ENCODE results near the gene FHIT. TPM values are rescaled to one million over a fixed set of nuclear protein-coding genes. Genes with fewer than 3 reads are reported as not detected.

The FHIT gene
- polyA plus RNA-seq, 1 of the 3 experiments (the other 2 are of a cell fraction): 0.41 TPM

DNA sequence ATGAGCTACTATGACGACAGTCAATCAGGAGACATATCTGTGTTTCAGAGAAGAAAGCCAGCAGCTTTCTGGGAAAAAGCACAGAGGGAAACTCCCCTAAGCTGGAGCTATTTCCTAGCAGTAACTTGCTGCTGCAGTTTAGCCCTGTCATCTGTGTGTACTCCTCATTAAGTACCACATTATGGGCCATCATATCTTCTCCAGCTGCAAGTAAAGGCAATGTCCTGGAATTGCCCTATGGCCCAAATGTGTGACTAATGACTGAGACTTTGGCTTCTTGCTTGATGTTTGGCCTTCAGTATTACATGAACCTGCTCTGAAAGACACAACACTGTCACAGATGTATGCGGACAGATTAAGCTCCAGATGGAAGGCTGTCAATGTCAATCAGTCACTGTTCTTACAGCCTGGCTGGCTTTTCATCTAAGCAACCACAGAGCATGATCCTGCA is 190.8 kb downstream of the FHIT start (continued):
- TF ChIP-seq TAF1 (IDR thresholded peaks at IDR 0.05; ENCODE audit: borderline replicate concordance, low read depth, low read length) (no peak), NRF1 (IDR thresholded peaks at IDR 0.05; ENCODE audit: low read depth, low read length) (no peak), FOXJ3 (CRISPR knock-in tag; IDR thresholded peaks at IDR 0.05) (no peak), EZH2phosphoT487 (IDR thresholded peaks at IDR 0.05; ENCODE audit: borderline replicate concordance, low read depth) (no peak), MEF2A (IDR thresholded peaks at IDR 0.05; ENCODE audit: borderline replicate concordance, low read depth) (no peak), RFX5 (IDR thresholded peaks at IDR 0.05; ENCODE audit: low read length) (no peak)

DNA sequence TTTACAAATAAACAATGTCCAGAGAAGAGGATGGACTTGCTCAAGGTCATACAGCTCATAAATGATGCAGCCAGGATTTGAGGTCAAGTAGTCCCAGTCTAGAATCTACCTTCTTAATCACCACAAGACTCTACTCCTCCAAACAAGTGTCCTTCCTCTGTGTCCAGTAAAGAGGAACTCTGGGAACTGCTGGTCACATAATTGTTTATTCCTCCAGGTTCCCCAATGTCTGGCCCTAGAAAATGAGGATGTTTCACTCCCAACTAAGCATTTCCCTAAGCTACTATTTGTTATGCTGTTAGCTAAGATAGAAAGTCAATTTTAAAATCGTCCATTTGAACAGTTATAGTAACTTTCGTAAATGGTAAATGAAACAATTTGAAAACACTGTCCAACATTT is 192.4 kb downstream of the FHIT start:
- H3F3A ChIP-seq (replicated peaks; ENCODE audit: insufficient read depth): no peaks in the 10 kb centered on the region
- no peaks in the 10 kb centered on the region for H3K79me2 ChIP-seq (ENCODE audit: insufficient read depth)
- ChIA-PET POLR2A (no interaction called here), CTCF (no interaction called here)
- H3K4me3 ChIP-seq (ENCODE audit: low read depth in 2 of 2, low read length in 1 of 2): no peak overlapping the region
- no peak overlapping the region for H2AFZ ChIP-seq (ENCODE audit: low read depth)
- H3K27me3 ChIP-seq (ENCODE audit: insufficient read depth): no peaks in the 10 kb centered on the region
- 75% methylated on average over 2 of the region's 2 CpGs for WGBS (ENCODE audit: low lambda C conversion rate)
- DNase-seq: no peak
- H3K4me1 ChIP-seq (ENCODE audit: control insufficient read depth in 1 of 2, insufficient read depth in 2 of 2, low read depth in 1 of 2, low read length in 1 of 2): peaks cover 0 to 3% of the 10 kb centered on the region in 2 experiments; a peak in 2 of 4 replicates
- H3K36me3 ChIP-seq (replicated peaks in 1 of 2; ENCODE audit: control insufficient read depth in 1 of 2, insufficient read depth in 2 of 2, low read length in 1 of 2): no peaks in the 10 kb centered on the region
- TF ChIP-seq MXI1 (IDR thresholded peaks at IDR 0.05; ENCODE audit: low read depth, low read length) (no peak), FOXJ3 (CRISPR knock-in tag; IDR thresholded peaks at IDR 0.05) (no peak), EP300 (IDR thresholded peaks at IDR 0.05; ENCODE audit: borderline replicate concordance in 1 of 2, low read depth in 1 of 2, low read length in 1 of 2) (no peak), TCF12 (IDR thresholded peaks at IDR 0.05) (no peak), GABPA (IDR thresholded peaks at IDR 0.05; ENCODE audit: low read depth) (no peak), RCOR1 (IDR thresholded peaks at IDR 0.05; ENCODE audit: low read length) (no peak), RAD21 (IDR thresholded peaks at IDR 0.05; ENCODE audit: low read length) (no peak), GATA2 (CRISPR knock-in tag; IDR thresholded peaks at IDR 0.05) (no peak), MEF2A (IDR thresholded peaks at IDR 0.05; ENCODE audit: borderline replicate concordance, low read depth) (no peak), CHD2 (IDR thresholded peaks at IDR 0.05; ENCODE audit: low read length, partially characterized antibody) (no peak)
- TF ChIP-seq, protein P1, sequence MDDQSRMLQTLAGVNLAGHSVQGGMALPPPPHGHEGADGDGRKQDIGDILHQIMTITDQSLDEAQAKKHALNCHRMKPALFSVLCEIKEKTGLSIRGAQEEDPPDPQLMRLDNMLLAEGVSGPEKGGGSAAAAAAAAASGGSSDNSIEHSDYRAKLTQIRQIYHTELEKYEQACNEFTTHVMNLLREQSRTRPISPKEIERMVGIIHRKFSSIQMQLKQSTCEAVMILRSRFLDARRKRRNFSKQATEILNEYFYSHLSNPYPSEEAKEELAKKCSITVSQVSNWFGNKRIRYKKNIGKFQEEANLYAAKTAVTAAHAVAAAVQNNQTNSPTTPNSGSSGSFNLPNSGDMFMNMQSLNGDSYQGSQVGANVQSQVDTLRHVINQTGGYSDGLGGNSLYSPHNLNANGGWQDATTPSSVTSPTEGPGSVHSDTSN (IDR thresholded peaks at IDR 0.05): no peak
- TF ChIP-seq, protein P2, sequence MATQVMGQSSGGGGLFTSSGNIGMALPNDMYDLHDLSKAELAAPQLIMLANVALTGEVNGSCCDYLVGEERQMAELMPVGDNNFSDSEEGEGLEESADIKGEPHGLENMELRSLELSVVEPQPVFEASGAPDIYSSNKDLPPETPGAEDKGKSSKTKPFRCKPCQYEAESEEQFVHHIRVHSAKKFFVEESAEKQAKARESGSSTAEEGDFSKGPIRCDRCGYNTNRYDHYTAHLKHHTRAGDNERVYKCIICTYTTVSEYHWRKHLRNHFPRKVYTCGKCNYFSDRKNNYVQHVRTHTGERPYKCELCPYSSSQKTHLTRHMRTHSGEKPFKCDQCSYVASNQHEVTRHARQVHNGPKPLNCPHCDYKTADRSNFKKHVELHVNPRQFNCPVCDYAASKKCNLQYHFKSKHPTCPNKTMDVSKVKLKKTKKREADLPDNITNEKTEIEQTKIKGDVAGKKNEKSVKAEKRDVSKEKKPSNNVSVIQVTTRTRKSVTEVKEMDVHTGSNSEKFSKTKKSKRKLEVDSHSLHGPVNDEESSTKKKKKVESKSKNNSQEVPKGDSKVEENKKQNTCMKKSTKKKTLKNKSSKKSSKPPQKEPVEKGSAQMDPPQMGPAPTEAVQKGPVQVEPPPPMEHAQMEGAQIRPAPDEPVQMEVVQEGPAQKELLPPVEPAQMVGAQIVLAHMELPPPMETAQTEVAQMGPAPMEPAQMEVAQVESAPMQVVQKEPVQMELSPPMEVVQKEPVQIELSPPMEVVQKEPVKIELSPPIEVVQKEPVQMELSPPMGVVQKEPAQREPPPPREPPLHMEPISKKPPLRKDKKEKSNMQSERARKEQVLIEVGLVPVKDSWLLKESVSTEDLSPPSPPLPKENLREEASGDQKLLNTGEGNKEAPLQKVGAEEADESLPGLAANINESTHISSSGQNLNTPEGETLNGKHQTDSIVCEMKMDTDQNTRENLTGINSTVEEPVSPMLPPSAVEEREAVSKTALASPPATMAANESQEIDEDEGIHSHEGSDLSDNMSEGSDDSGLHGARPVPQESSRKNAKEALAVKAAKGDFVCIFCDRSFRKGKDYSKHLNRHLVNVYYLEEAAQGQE (IDR thresholded peaks at IDR 0.05; ENCODE audit: low read depth, low read length): no peak
- TF ChIP-seq, protein P3, sequence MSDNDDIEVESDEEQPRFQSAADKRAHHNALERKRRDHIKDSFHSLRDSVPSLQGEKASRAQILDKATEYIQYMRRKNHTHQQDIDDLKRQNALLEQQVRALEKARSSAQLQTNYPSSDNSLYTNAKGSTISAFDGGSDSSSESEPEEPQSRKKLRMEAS (IDR thresholded peaks at IDR 0.05; ENCODE audit: low read depth): no peak
- TF ChIP-seq, protein P4, sequence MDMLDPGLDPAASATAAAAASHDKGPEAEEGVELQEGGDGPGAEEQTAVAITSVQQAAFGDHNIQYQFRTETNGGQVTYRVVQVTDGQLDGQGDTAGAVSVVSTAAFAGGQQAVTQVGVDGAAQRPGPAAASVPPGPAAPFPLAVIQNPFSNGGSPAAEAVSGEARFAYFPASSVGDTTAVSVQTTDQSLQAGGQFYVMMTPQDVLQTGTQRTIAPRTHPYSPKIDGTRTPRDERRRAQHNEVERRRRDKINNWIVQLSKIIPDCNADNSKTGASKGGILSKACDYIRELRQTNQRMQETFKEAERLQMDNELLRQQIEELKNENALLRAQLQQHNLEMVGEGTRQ (IDR thresholded peaks at IDR 0.05; ENCODE audit: borderline replicate concordance, low read depth, low read length): no peak
- H3K27ac ChIP-seq (ENCODE audit: low read depth in 2 of 2, low read length in 1 of 2): no peak overlapping the region
- H3K9me2 ChIP-seq: no peaks in the 10 kb centered on the region
- no peaks in the 10 kb centered on the region for H3K9me3 ChIP-seq
- H4K20me1 ChIP-seq (ENCODE audit: insufficient read depth): no peaks in the 10 kb centered on the region
- H3K9ac ChIP-seq: no peak overlapping the region
- H3K4me2 ChIP-seq: no peak overlapping the region
